HepG2 (cell line): ENCODE data around the gene PXMP2. TPM values are rescaled to one million over a fixed set of nuclear protein-coding genes. Genes with fewer than 3 reads are reported as not detected.
A peak's percentile ranks its signal among the peaks of the same experiment; 100 is the strongest.

Experiments
- ASH2L ChIP-seq: fragments of 300-600, 200-600 bp; sonication (generic); IDR thresholded peaks from 2 replicates; pipeline ENCODE4 v1.7.0; 2017; ENCODE audit warnings: low read depth, mild to moderate bottlenecking, moderate library complexity, mixed read lengths, low read length; ENCODE audit not compliant: insufficient read length
- BHLHE40 ChIP-seq: IDR thresholded peaks from 2 replicates; pipeline ENCODE4 v1.6.1; 2011; ENCODE audit warnings: low read length, improper control_type of control experiment
- JUN ChIP-seq: sonication (generic); formaldehyde crosslinking; IDR thresholded peaks from 2 replicates; pipeline ENCODE4 v1.4.0; 2020; ENCODE audit warnings: mild to moderate bottlenecking, missing genetic modification reagents
- KDM3A ChIP-seq: IDR thresholded peaks from 2 replicates; pipeline ENCODE4 v1.6.1; 2018; ENCODE audit warnings: low read depth, missing compliant biosample characterization
- LCORL ChIP-seq, 2 experiments: fragments of 450-650 bp in 1 of 2; sonication (generic) in 1 of 2; formaldehyde crosslinking in 1 of 2; IDR thresholded peaks; 2 replicates each; pipeline versions ENCODE4 v1.5.0 to v1.6.1; 2017 to 2020; ENCODE audit warnings: antibody characterized with exemption in 1 of 2, missing genetic modification reagents in 1 of 2
- MTF2 ChIP-seq: sonication (generic); formaldehyde crosslinking; IDR thresholded peaks from 2 replicates; pipeline ENCODE4 v1.5.0; 2020; ENCODE audit warnings: missing genetic modification reagents, borderline replicate concordance
- TCF7L2 ChIP-seq: IDR thresholded peaks from 2 replicates; pipeline ENCODE4 v1.6.1; 2011; ENCODE audit warnings: mild to moderate bottlenecking, low read depth, low read length, moderate library complexity
- ZBTB42 ChIP-seq: sonication (generic); formaldehyde crosslinking; IDR thresholded peaks from 2 replicates; pipeline ENCODE4 v1.5.0; 2020; ENCODE audit warnings: mild to moderate bottlenecking, missing genetic modification reagents
- ZFP36L2 ChIP-seq: sonication (generic); formaldehyde crosslinking; IDR thresholded peaks from 2 replicates; pipeline ENCODE4 v1.4.0; 2020; ENCODE audit warnings: missing genetic modification reagents
- ZNF224 ChIP-seq: sonication (generic); formaldehyde crosslinking; IDR thresholded peaks from 2 replicates; pipeline ENCODE4 v1.5.0; 2020; ENCODE audit warnings: mild to moderate bottlenecking, missing genetic modification reagents
- ZNF354B ChIP-seq: sonication (generic); formaldehyde crosslinking; IDR thresholded peaks from 2 replicates; pipeline ENCODE4 v1.8.0; 2022; ENCODE audit warnings: mild to moderate bottlenecking, missing genetic modification reagents
- ZNF383 ChIP-seq: sonication (generic); formaldehyde crosslinking; IDR thresholded peaks from 2 replicates; pipeline ENCODE4 v1.4.0; 2020; ENCODE audit warnings: missing genetic modification reagents, mild to moderate bottlenecking, borderline replicate concordance
- ZNF484 ChIP-seq: sonication (generic); formaldehyde crosslinking; IDR thresholded peaks from 2 replicates; pipeline ENCODE4 v1.5.1; 2020; ENCODE audit warnings: mild to moderate bottlenecking, low read depth, missing genetic modification reagents, borderline replicate concordance
- ZNF557 ChIP-seq: sonication (generic); formaldehyde crosslinking; IDR thresholded peaks from 2 replicates; pipeline ENCODE4 v1.4.0; 2020; ENCODE audit warnings: missing genetic modification reagents
- ZNF615 ChIP-seq: sonication (generic); formaldehyde crosslinking; IDR thresholded peaks from 2 replicates; pipeline ENCODE4 v1.5.0; 2020; ENCODE audit warnings: mild to moderate bottlenecking, missing genetic modification reagents, borderline replicate concordance
- ZNF629 ChIP-seq: sonication (generic); formaldehyde crosslinking; conservative IDR thresholded peaks from 2 replicates; pipeline ENCODE4 v1.5.0; 2020; ENCODE audit warnings: missing genetic modification reagents
- ZNF839 ChIP-seq: sonication (generic); formaldehyde crosslinking; IDR thresholded peaks from 2 replicates; pipeline ENCODE4 v1.4.0; 2020; ENCODE audit warnings: missing genetic modification reagents, mild to moderate bottlenecking, borderline replicate concordance
- polyA plus RNA-seq, 8 experiments: library from polyadenylated mRNA; depleted of rRNA in 3 of 8; stranded (reverse) in 7 of 8; unstranded in 1 of 8; fragments of >200 nt; fragmentation: Illumina TruSeq in 4 of 8; extraction: Trizol in 4 of 8; gene quantifications; 2 replicates each; pipeline versions ENCODE4 v1.2.1 to v1.2.3, GENCODE V29; 2011 to 2016; ENCODE audit warnings: low read depth in 4 of 8, missing spikeins in 1 of 8, mixed read lengths in 1 of 8; ENCODE audit not compliant: insufficient read depth in 1 of 8
- total RNA-seq, 5 experiments: library from RNA; depleted of rRNA; stranded (reverse); fragments of >200 nt; fragmentation: Illumina TruSeq; extraction: Trizol; gene quantifications; 2 replicates each; pipeline ENCODE4 v1.2.3, GENCODE V29; 2016; ENCODE audit warnings: low read depth in 1 of 5
- TF ChIP-seq, protein P1 (sequence below): sonication (generic); formaldehyde crosslinking; IDR thresholded peaks from 2 replicates; pipeline ENCODE4 v1.9.0; 2021; ENCODE audit warnings: missing genetic modification reagents, borderline replicate concordance
- TF ChIP-seq, protein P2 (sequence below): sonication (generic); formaldehyde crosslinking; IDR thresholded peaks from 2 replicates; pipeline ENCODE4 v1.4.0; 2020; ENCODE audit warnings: mild to moderate bottlenecking, low read depth, missing genetic modification reagents
- TF ChIP-seq, protein P3 (sequence below): sonication (generic); formaldehyde crosslinking; IDR thresholded peaks from 2 replicates; pipeline ENCODE4 v1.4.0; 2020; ENCODE audit warnings: mild to moderate bottlenecking, missing genetic modification reagents
- TF ChIP-seq, protein P4 (sequence below): sonication (generic); formaldehyde crosslinking; IDR thresholded peaks from 2 replicates; pipeline ENCODE4 v1.5.0; 2020; ENCODE audit warnings: missing genetic modification reagents

The PXMP2 gene
- total and polyA plus RNA-seq, 2 of the 13 experiments (the other 11 are each of a cell fraction or from before 2014, with no cell fraction given), result 25.5 to 42.9 TPM

DNA sequence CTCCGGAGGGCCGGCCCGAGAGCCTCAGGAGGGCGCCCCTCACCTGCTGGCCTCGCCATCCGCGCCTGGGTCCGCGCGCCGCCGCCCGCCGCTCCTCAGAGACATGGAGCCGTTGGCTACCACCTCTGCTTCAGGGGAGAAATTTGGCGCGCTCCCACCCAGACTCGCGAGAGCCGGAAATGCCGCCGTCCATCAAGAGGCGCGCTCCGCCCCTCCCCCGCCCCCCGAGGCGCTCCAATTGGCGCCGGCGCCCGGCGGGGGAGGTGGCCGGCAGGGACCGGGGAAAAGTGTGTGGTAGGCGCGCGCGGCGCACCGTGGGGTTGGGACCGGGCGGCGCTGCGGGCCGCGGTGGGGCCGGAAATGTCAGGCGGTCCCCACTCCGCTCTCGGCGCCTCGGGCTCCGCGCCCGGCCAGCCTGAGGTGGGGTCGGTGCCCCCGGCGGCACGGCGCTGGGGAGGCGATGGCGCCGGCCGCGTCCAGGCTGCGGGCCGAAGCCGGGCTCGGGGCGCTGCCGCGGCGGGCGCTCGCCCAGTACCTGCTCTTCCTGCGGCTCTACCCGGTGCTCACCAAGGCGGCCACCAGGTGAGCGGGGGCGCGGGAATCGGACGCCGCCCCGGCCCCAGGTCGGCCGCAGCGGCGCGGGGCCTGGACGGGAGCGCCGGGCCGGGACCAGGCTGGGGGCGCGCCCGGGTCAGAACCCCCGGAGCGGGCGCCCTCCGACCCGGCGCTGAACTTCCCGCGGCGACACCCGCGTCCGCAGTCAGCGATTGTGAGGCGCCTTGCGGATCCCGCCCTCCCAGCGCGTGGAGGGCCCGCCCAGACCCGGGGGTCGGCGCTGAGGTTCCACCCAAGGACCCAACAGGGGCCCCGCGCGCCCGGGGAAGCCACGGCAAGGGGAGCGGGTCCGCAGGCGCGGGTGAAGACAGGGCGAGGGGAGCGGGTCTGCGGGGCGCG, at the start of gene PXMP2, which contains the start of gene POLE (continued):
- TF ChIP-seq MTF2 (CRISPR knock-in tag) (no peak), ZNF557 (no peak), ZNF383 (no peak), ZNF615 (CRISPR knock-in tag) (no peak), KDM3A (peak; percentile 76), ZFP36L2 (no peak), ZNF629 (CRISPR knock-in tag) (no peak), LCORL (IDR thresholded peaks at IDR 0.05) (no peak), LCORL (CRISPR knock-in tag; IDR thresholded peaks at IDR 0.05) (no peak), ZNF354B (CRISPR knock-in tag) (no peak), BHLHE40 (no peak), ZNF484 (CRISPR knock-in tag) (no peak), TCF7L2 (no peak), ASH2L (no peak), JUN (CRISPR knock-in tag) (no peak; the same call in 1 of the 2 replicates), ZNF224 (CRISPR knock-in tag) (no peak), ZBTB42 (no peak), ZNF839 (CRISPR knock-in tag) (no peak)
- TF ChIP-seq, protein P1, sequence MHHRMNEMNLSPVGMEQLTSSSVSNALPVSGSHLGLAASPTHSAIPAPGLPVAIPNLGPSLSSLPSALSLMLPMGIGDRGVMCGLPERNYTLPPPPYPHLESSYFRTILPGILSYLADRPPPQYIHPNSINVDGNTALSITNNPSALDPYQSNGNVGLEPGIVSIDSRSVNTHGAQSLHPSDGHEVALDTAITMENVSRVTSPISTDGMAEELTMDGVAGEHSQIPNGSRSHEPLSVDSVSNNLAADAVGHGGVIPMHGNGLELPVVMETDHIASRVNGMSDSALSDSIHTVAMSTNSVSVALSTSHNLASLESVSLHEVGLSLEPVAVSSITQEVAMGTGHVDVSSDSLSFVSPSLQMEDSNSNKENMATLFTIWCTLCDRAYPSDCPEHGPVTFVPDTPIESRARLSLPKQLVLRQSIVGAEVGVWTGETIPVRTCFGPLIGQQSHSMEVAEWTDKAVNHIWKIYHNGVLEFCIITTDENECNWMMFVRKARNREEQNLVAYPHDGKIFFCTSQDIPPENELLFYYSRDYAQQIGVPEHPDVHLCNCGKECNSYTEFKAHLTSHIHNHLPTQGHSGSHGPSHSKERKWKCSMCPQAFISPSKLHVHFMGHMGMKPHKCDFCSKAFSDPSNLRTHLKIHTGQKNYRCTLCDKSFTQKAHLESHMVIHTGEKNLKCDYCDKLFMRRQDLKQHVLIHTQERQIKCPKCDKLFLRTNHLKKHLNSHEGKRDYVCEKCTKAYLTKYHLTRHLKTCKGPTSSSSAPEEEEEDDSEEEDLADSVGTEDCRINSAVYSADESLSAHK (CRISPR knock-in tag), result no peak
- TF ChIP-seq, protein P2, sequence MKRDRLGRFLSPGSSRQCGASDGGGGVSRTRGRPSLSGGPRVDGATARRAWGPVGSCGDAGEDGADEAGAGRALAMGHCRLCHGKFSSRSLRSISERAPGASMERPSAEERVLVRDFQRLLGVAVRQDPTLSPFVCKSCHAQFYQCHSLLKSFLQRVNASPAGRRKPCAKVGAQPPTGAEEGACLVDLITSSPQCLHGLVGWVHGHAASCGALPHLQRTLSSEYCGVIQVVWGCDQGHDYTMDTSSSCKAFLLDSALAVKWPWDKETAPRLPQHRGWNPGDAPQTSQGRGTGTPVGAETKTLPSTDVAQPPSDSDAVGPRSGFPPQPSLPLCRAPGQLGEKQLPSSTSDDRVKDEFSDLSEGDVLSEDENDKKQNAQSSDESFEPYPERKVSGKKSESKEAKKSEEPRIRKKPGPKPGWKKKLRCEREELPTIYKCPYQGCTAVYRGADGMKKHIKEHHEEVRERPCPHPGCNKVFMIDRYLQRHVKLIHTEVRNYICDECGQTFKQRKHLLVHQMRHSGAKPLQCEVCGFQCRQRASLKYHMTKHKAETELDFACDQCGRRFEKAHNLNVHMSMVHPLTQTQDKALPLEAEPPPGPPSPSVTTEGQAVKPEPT, result no peak
- TF ChIP-seq, protein P3, sequence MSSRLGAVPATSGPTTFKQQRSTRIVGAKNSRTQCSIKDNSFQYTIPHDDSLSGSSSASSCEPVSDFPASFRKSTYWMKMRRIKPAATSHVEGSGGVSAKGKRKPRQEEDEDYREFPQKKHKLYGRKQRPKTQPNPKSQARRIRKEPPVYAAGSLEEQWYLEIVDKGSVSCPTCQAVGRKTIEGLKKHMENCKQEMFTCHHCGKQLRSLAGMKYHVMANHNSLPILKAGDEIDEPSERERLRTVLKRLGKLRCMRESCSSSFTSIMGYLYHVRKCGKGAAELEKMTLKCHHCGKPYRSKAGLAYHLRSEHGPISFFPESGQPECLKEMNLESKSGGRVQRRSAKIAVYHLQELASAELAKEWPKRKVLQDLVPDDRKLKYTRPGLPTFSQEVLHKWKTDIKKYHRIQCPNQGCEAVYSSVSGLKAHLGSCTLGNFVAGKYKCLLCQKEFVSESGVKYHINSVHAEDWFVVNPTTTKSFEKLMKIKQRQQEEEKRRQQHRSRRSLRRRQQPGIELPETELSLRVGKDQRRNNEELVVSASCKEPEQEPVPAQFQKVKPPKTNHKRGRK (CRISPR knock-in tag), result no peak
- TF ChIP-seq, protein P4, sequence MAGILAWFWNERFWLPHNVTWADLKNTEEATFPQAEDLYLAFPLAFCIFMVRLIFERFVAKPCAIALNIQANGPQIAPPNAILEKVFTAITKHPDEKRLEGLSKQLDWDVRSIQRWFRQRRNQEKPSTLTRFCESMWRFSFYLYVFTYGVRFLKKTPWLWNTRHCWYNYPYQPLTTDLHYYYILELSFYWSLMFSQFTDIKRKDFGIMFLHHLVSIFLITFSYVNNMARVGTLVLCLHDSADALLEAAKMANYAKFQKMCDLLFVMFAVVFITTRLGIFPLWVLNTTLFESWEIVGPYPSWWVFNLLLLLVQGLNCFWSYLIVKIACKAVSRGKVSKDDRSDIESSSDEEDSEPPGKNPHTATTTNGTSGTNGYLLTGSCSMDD, result no peak
